Esophagus muscularis mucosa (tissue), 4 donors: Measurements from ENCODE around the gene IFIH1.

Experiments used
- CTCF ChIP-seq, 3 experiments: fragments of 200-600 bp in 2 of 3; fragments of 450-650 bp in 1 of 3; sonication (generic) in 2 of 3; IDR thresholded peaks; one replicate each; pipeline ENCODE4 v1.5.1; 2017 to 2019; ENCODE audit warnings: antibody characterized with exemption in 3 of 3, mild to moderate bottlenecking in 2 of 3, moderate library complexity in 1 of 3
- EP300 ChIP-seq: sonication (generic); formaldehyde crosslinking; IDR thresholded peaks from one replicate; pipeline ENCODE4 v1.6.1; 2017; ENCODE audit warnings: antibody characterized with exemption
- POLR2A ChIP-seq: fragments of 450-650 bp; IDR thresholded peaks from one replicate; pipeline ENCODE4 v1.6.1; 2017; ENCODE audit warnings: antibody characterized with exemption, moderate library complexity, mild to moderate bottlenecking, low read depth
- POLR2AphosphoS5 ChIP-seq, 2 donors: sonication (generic); formaldehyde crosslinking; IDR thresholded peaks; one replicate each; pipeline ENCODE4 v1.6.1; 2017; ENCODE audit warnings: antibody characterized with exemption in 2 of 2

- TF ChIP-seq CTCF (IDR thresholded peaks at IDR 0.05), result peak; percentile 15 to 40 (median 31)
- no peak for TF ChIP-seq POLR2A
- TF ChIP-seq POLR2AphosphoS5 (IDR thresholded peaks at IDR 0.05), result no peak
- no peak for TF ChIP-seq EP300
These were observed 8.8 kb upstream of the IFIH1 start for GRCh38 chr2:162327134-162327769.
